Esophagus muscularis mucosa (tissue), 4 donors: ENCODE measurements around the gene TAS1R3. TPM values are rescaled to one million over a fixed set of nuclear protein-coding genes. Genes with fewer than 3 reads are reported as not detected.
"Not testable (repeated sequence)": the region's sequence is repeated elsewhere in the genome, so short reads cannot be mapped to it uniquely, and the experiment has no call there.

Source experiments
- DNase-seq: peaks from one replicate; pipeline ENCODE4 v3.0.0-alpha.2; 2017; ENCODE audit errors: extremely low spot score
- H3K27ac ChIP-seq, 4 donors: fragments of 200-600 bp; sonication (generic); replicated peaks in 1 of 4; 1 replicate in 3 of 4; 2 replicates in 1 of 4; pipeline ENCODE4 v1.5.1; 2016 to 2019; ENCODE audit warnings: mild to moderate bottlenecking in 1 of 4
- H3K27me3 ChIP-seq, 4 donors: fragments of 200-600 bp; sonication (generic); one replicate each; pipeline versions ENCODE4 v1.5.1 to v1.6.0; 2016 to 2019
- H3K36me3 ChIP-seq, 4 donors: fragments of 200-600 bp; sonication (generic); one replicate each; pipeline ENCODE4 v1.5.1; 2016 to 2019
- H3K4me1 ChIP-seq, 4 donors: fragments of 200-600 bp; sonication (generic); one replicate each; pipeline ENCODE4 v1.5.1; 2016 to 2019
- H3K4me3 ChIP-seq, 4 donors: fragments of 200-600 bp; sonication (generic); 1 replicate in 2 of 4; 2 replicates in 2 of 4; pipeline ENCODE4 v1.5.1; 2016 to 2019; ENCODE audit warnings: mild to moderate bottlenecking in 4 of 4, moderate library complexity in 1 of 4
- H3K9me3 ChIP-seq, 4 donors: fragments of 200-600 bp; sonication (generic); 1 replicate in 3 of 4; 2 replicates in 1 of 4; pipeline ENCODE4 v1.5.1; 2016 to 2019
- EP300 ChIP-seq: sonication (generic); formaldehyde crosslinking; IDR thresholded peaks from one replicate; pipeline ENCODE4 v1.6.1; 2017; ENCODE audit warnings: antibody characterized with exemption
- POLR2A ChIP-seq: fragments of 450-650 bp; IDR thresholded peaks from one replicate; pipeline ENCODE4 v1.6.1; 2017; ENCODE audit warnings: antibody characterized with exemption, moderate library complexity, mild to moderate bottlenecking, low read depth
- POLR2AphosphoS5 ChIP-seq, 2 donors: sonication (generic); formaldehyde crosslinking; IDR thresholded peaks; one replicate each; pipeline ENCODE4 v1.6.1; 2017; ENCODE audit warnings: antibody characterized with exemption in 2 of 2
- WGBS: methylation state at CpG from one replicate; pipeline ENCODE4 v1.1.5; 2018; 5-methylcytosine and 5-hydroxymethylcytosine counted together
- intact Hi-C: fragments of 100-400 bp; cut with DNase I; formaldehyde crosslinking; loops from one replicate; pipeline ENCODE4 v1.15.1; 2023
- total RNA-seq, 4 donors: library from RNA; depleted of rRNA; stranded (reverse); fragments of >200 nt; gene quantifications; one replicate each; pipeline versions ENCODE4 v1.1.0 to v1.2.1, GENCODE V29; 2016
- TF ChIP-seq, protein P1 (sequence below), 3 experiments: fragments of 200-600 bp in 2 of 3; fragments of 450-650 bp in 1 of 3; sonication (generic) in 2 of 3; IDR thresholded peaks; one replicate each; pipeline ENCODE4 v1.5.1; 2017 to 2019; ENCODE audit warnings: antibody characterized with exemption in 3 of 3, mild to moderate bottlenecking in 2 of 3, moderate library complexity in 1 of 3

Gene TAS1R3
- total RNA-seq, 4 donors from 2014 or later, result 0.17 to 0.32 TPM; not detected in 2

GRCh38 chr1:1315435-1315954, 15.6 kb upstream of the TAS1R3 start:
- intact Hi-C loops, result no loop called here
- WGBS, result 71% methylated on average over 12 of the region's 26 CpGs
- Histone ChIP-seq H3K27me3 (no peaks in the 10 kb centered on the region), H3K27ac (peak overlapping the region; percentile 80 to 84 (median 84)), H3K9me3 (no peaks in the 10 kb centered on the region), H3K36me3 (peaks cover 46 to 80% (median 71%) of the 10 kb centered on the region in 4 donors), H3K4me1 (peaks cover 13 to 60% (median 56%) of the 10 kb centered on the region in 4 donors), H3K4me3 (no peak overlapping the region)
- DNase-seq, result no peak
- TF ChIP-seq POLR2AphosphoS5 (IDR thresholded peaks at IDR 0.05), result no peak
- TF ChIP-seq EP300, result no peak
- TF ChIP-seq POLR2A, result no peak
- TF ChIP-seq, protein P1, sequence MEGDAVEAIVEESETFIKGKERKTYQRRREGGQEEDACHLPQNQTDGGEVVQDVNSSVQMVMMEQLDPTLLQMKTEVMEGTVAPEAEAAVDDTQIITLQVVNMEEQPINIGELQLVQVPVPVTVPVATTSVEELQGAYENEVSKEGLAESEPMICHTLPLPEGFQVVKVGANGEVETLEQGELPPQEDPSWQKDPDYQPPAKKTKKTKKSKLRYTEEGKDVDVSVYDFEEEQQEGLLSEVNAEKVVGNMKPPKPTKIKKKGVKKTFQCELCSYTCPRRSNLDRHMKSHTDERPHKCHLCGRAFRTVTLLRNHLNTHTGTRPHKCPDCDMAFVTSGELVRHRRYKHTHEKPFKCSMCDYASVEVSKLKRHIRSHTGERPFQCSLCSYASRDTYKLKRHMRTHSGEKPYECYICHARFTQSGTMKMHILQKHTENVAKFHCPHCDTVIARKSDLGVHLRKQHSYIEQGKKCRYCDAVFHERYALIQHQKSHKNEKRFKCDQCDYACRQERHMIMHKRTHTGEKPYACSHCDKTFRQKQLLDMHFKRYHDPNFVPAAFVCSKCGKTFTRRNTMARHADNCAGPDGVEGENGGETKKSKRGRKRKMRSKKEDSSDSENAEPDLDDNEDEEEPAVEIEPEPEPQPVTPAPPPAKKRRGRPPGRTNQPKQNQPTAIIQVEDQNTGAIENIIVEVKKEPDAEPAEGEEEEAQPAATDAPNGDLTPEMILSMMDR (IDR thresholded peaks at IDR 0.05), result no peak

- DNase-seq, H3K27me3 ChIP-seq, H3K4me3 ChIP-seq, intact Hi-C loops, H3K9me3 ChIP-seq: not testable (repeated sequence)
- H3K36me3 ChIP-seq, result peaks cover 42 to 80% (median 69%) of the 10 kb centered on the region in 4 donors
- peaks cover 17 to 67% (median 62%) of the 10 kb centered on the region in 4 donors for H3K4me1 ChIP-seq
- 88% methylated on average over 8 of the region's 8 CpGs for WGBS
- H3K27ac ChIP-seq, result peak overlapping the region; percentile 80 to 84 (median 84)
Observed at GRCh38 chr1:1316199-1316598, 14.9 kb upstream of the TAS1R3 start.

GRCh38 chr1:1317420-1317819, 13.7 kb upstream of the TAS1R3 start:
- Histone ChIP-seq H3K4me1 (peaks cover 28 to 79% (median 74%) of the 10 kb centered on the region in 4 donors), H3K36me3 (peaks cover 31 to 77% (median 60%) of the 10 kb centered on the region in 4 donors), H3K4me3 (no peak overlapping the region), H3K27ac (peak overlapping the region; percentile 80 to 84 (median 84)), H3K9me3 (no peaks in the 10 kb centered on the region), H3K27me3 (no peaks in the 10 kb centered on the region)
- TF ChIP-seq, protein P1 (IDR thresholded peaks at IDR 0.05), result no peak
- TF ChIP-seq POLR2AphosphoS5 (IDR thresholded peaks at IDR 0.05) (no peak), POLR2A (no peak), EP300 (no peak)
- 75% methylated on average over 6 of the region's 6 CpGs for WGBS
- no peak for DNase-seq
- intact Hi-C loops, result no loop called here

DNA sequence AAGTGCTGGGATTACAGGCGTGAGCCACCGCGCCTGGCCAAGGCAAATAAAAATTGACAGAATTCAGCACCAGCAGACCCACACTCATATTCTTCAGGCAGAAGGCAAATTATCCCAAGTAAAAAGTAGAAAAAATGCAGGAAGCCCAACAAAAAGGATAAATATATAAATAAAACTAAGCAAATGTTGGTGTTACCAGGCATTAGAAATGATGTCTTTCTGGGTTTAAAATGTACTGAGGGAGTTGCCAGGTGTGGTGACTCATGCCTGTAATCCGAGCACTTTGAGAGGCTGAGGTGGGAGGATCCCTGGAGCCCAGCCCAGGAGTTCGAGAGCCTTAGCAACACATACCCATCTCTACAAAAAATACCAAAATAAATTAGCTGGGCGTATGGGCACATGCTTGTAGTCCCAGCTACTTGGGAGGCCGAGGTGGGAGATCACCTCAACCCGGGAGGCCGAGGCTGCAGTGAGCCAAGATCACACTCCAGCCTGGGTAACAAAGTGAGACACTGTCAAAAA, 12.9 kb upstream of the TAS1R3 start:
- H3K27ac ChIP-seq, result peak overlapping the region; percentile 80 to 84 (median 84)
- peaks cover 23 to 73% (median 52%) of the 10 kb centered on the region in 4 donors for H3K36me3 ChIP-seq
- no peak overlapping the region for H3K4me3 ChIP-seq
- TF ChIP-seq POLR2AphosphoS5 (IDR thresholded peaks at IDR 0.05), result peak; percentile 72
- no peak for TF ChIP-seq EP300
- peak; percentile 98 for DNase-seq
- peaks cover 35 to 87% (median 82%) of the 10 kb centered on the region in 4 donors for H3K4me1 ChIP-seq
- H3K9me3 ChIP-seq, result no peaks in the 10 kb centered on the region
- 36% methylated on average over 9 of the region's 9 CpGs for WGBS
- intact Hi-C loops, result no loop called here
- H3K27me3 ChIP-seq, result no peaks in the 10 kb centered on the region

GRCh38 chr1:1318777-1319645, 12.1 kb upstream of the TAS1R3 start:
- no peaks in the 10 kb centered on the region for H3K9me3 ChIP-seq
- H3K4me1 ChIP-seq, result peaks cover 40 to 95% (median 90%) of the 10 kb centered on the region in 4 donors
- intact Hi-C loops, result no loop called here
- H3K27ac ChIP-seq, result peak overlapping the region; percentile 80 to 84 (median 84)
- H3K4me3 ChIP-seq, result no peak overlapping the region
- WGBS, result 84% methylated on average over 16 of the region's 36 CpGs
- no peaks in the 10 kb centered on the region for H3K27me3 ChIP-seq
- no peak for DNase-seq
- TF ChIP-seq POLR2AphosphoS5 (IDR thresholded peaks at IDR 0.05), result no peak
- no peak for TF ChIP-seq EP300
- TF ChIP-seq, protein P1 (IDR thresholded peaks at IDR 0.05), result no peak
- TF ChIP-seq POLR2A, result no peak
- peaks cover 15 to 65% (median 44%) of the 10 kb centered on the region in 4 donors for H3K36me3 ChIP-seq
